D721Med (cell line): ENCODE measurements around the gene CCDC27.

Experiments used
- DNase-seq: peaks from one replicate; pipeline ENCODE4 v3.0.0; 2011; ENCODE audit warnings: low spot score; ENCODE audit not compliant: insufficient read length
- FAIRE-seq: peaks from 2 replicates; lab custom pipeline; 2011; peaks lifted over from hg19 to GRCh38; lab: Jason Lieb, UNC
- TF ChIP-seq, protein P1 (sequence below): IDR thresholded peaks from 2 replicates; pipeline ENCODE4 v1.5.1; 2012; ENCODE audit warnings: mild to moderate bottlenecking, control low read depth; ENCODE audit not compliant: insufficient read depth; ENCODE audit errors: missing control alignments

CCDC27 gene

DNA sequence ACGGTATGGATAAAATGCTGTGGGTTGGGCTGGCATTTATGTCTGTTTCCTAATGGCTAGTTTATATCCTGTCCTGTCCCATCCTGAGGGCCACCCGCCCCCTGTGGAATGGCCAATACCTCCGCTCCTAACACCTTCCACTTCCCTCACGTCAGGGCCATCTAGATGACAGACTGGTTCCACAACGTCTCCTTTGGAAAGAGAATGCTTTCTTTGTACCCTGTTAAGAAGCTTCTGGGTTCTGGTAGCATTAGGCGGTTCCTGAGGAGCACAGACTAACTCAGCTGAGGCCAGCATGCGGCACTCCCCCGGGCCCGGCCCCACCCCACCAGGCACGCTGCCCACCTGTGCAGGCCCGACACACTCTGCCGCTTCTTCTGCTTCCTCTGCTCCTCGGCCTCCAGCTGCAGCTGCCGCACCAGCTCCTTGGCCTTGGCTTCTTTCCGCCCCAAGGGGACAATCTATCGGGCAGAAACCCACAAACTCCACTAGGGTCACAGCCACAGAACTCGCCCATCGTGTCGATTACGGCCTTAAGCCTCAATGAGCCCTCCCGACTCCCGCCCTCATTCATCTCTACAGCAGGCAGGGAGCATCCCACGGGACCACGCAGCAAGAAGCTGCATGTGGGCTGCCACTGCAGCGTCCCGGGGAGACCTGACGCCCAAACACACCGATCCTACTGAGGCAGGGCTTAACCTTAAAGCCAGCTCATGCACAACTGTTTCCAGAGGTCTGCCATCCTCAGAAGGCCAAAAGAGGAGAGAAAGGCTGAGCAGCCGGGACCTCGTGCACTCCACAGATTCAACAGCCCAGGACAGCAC is 31.6 kb downstream of the CCDC27 start:
- TF ChIP-seq, protein P1, sequence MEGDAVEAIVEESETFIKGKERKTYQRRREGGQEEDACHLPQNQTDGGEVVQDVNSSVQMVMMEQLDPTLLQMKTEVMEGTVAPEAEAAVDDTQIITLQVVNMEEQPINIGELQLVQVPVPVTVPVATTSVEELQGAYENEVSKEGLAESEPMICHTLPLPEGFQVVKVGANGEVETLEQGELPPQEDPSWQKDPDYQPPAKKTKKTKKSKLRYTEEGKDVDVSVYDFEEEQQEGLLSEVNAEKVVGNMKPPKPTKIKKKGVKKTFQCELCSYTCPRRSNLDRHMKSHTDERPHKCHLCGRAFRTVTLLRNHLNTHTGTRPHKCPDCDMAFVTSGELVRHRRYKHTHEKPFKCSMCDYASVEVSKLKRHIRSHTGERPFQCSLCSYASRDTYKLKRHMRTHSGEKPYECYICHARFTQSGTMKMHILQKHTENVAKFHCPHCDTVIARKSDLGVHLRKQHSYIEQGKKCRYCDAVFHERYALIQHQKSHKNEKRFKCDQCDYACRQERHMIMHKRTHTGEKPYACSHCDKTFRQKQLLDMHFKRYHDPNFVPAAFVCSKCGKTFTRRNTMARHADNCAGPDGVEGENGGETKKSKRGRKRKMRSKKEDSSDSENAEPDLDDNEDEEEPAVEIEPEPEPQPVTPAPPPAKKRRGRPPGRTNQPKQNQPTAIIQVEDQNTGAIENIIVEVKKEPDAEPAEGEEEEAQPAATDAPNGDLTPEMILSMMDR = no peak
- DNase-seq = no peak
- FAIRE-seq = no peak

DNA sequence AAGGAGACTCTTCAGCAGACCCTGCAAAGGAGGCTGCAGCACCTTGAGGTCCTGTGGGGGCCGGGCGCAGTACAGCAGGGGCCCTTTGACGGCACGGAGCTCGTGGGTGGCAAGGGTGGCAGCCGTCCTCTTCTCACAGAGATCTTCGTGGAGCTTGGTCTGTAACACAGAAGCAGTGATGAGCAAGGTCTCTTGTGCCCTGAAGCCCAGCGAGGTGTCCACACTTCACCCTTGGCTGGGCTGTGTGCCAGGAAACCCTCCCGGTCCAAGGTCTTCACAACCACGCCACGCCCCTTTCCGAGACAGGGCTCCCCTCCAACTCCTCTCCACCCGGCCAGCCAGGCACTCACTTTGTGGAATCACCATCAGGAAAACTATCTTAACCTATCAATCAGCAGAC is 32.8 kb downstream of the CCDC27 start:
- TF ChIP-seq, protein P1 = no peak
- FAIRE-seq = no peak
- no peak for DNase-seq

DNA sequence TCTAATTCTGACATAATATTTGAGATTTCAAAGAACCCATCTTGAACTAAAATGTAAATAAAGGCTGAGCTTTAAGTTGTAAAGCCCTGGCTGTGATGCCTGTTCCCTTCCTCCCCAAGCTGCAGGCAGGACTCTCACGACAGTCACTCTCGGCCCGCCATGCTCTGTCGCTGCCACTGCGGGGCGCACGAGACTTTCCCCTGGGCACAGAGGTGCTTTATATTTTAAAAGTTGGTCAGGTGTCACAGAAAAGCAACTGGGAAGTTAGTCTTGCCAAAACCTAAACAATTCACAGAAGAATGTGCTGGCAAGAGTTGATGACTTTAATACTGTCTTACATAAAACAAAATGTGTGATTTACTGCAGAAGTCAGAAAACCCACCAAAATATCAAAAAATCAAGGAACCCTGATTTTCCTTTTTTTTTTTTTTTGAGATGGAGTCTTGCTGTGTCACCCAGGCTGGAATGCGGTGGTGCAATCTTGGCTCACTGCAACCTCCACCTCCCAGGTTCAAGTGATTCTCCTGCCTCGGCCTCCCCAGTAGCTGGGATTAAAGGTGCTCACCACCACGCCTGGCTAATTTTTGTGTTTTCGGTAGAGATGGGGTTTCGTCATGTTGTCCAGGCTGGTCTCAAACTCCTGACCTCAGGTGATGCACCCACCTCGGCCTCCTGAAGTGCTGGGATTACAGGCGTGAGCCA is 33.4 kb downstream of the CCDC27 start:
- FAIRE-seq (no peak), DNase-seq (no peak)
- TF ChIP-seq, protein P1 = peak; percentile 14

DNA sequence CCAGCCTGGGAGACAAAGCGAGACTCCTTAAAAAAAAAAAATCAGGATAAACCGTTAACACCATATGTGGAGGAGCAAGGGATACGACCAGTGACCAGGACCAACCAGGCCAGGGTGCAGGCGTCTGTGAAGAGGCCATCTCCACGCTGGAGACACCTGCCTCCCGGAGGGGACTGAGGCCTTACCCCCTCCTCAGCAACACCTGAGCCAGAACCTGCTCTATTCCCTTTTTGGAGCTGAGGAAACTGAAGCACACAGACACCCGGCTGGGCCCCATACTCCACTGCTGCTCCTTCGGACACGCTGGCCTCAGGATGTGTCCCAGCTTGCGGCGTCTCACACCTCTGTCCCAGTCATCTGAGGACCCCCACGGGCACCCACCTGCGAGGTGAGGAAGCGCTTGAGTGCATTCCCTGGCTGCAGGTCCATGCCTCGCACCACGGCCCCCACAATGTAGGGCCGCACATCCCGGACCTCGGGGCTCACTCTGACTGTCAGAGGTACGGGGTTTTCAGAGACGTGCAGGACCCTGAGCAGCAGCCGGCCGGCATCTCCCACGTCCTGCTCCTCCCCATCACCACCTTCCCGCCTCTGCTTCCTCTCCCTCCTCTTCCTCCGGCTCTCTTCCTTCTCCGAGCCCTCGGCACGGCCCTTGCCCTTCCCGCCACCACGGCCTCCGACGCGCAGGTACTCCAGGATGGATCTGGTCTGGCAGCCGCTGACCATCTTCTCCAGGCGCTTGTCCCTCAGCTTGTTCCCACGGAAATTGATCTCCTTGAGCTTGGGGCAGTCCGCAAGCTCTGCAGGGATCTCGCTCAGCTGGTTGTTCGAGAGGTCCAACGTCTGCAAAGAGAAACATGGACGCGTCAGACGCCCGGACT is 34.5 kb downstream of the CCDC27 start:
- FAIRE-seq (no peak), DNase-seq (no peak)
- TF ChIP-seq, protein P1 = no peak

DNA sequence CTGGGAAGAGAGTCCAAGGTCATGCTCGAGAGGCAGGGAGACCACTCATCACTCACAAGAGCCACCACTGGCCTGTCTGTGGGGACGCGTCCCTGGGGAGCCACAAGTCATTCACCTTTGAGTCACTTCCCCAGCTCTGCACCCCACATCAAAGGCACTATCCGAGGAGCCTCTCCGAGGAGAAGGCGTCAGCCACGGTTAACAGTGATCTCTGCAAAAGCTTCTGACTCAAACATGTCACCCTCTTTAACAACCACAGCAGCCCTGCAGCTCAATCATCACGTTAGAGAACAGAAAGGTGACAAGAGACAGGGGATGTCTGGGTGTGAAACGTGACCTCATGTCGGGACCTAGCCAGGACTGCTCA is 35.1 kb downstream of the CCDC27 start:
- TF ChIP-seq, protein P1 = no peak
- DNase-seq (no peak), FAIRE-seq (no peak)

DNA sequence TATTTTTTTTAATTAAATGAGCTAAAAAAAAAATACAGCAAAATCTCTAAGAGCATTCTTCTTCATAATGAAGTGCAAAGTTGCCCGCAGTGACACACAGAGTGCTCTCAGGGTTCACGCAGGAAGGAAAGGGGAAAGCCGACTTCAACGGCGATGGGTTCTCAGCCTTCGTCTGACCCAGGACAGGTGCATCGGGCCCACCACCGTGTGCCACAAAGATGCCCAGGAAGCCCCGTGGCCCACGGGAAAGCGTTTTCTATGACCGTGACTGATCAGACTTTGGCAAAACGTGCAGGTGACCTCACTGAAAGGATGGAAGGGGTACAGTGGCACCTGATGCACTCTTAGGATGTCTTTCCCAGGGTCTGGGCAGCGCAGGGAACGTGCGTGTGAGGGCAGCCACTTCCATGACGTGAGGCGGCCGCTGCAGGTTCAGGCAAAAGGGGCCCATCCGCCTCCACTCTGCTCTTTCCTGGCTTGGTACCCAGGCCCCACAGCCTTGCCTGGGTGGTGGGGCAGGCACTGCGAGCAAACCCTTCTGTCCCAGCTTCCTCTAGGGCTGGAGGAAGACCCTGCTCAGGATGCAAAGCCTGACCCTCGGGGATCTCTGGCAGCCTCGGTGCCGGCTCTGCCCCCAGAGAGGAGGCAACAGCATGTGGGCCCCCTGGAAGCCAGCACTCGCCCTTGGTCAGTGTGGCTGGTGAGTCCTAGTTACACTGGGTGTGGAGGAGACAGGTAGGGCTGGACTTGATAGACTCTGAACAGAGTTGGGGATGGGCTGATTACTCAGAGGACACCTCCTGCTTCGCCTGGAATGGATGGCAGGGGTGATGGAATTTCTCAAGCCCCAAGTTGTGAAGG is 35.7 kb downstream of the CCDC27 start:
- FAIRE-seq (no peak), DNase-seq (no peak)
- TF ChIP-seq, protein P1 = no peak
